Tibial nerve (tissue), 4 donors: Measurements from ENCODE around the gene MRPL30.

ENCODE experiments used
- CTCF ChIP-seq, 5 experiments: fragments of 200-600 bp in 3 of 5; fragments of 450-650 bp in 2 of 5; sonication (generic) in 3 of 5; IDR thresholded peaks; one replicate each; pipeline ENCODE4 v1.5.1; 2016 to 2019; ENCODE audit warnings: antibody characterized with exemption in 5 of 5, mild to moderate bottlenecking in 3 of 5, moderate library complexity in 2 of 5
- EP300 ChIP-seq, 2 donors: sonication (generic); formaldehyde crosslinking; IDR thresholded peaks; one replicate each; pipeline ENCODE4 v1.6.1; 2017; ENCODE audit warnings: antibody characterized with exemption in 2 of 2, mild to moderate bottlenecking in 1 of 2
- POLR2A ChIP-seq, 2 donors: fragments of 450-650 bp; IDR thresholded peaks; one replicate each; pipeline ENCODE4 v1.6.1; 2017; ENCODE audit warnings: antibody characterized with exemption in 2 of 2, mild to moderate bottlenecking in 2 of 2, moderate library complexity in 2 of 2

- TF ChIP-seq CTCF (IDR thresholded peaks at IDR 0.05) (no peak), POLR2A (IDR thresholded peaks at IDR 0.05) (no peak), EP300 (IDR thresholded peaks at IDR 0.05) (no peak)
Observed at GRCh38 chr2:99140056-99140859, 40.7 kb upstream of the MRPL30 start.
